NB4 (cell line): Measurements from ENCODE around the gene TSPAN15.

Experiments used
- DNase-seq: peaks from one replicate; pipeline ENCODE4 v3.0.0; 2010; ENCODE audit warnings: low read depth
- H3K4me3 ChIP-seq: one replicate; pipeline ENCODE4 v1.5.1; 2011; ENCODE audit warnings: mild to moderate bottlenecking, low read depth, low read length, moderate library complexity
- CTCF ChIP-seq: IDR thresholded peaks from one replicate; pipeline ENCODE4 v1.5.1; 2012; ENCODE audit warnings: low read depth, low read length
- MAX ChIP-seq: IDR thresholded peaks from 2 replicates; pipeline ENCODE4 v1.6.1; 2011; ENCODE audit warnings: low read depth, low read length
- MYC ChIP-seq: IDR thresholded peaks from 2 replicates; pipeline ENCODE4 v1.6.1; 2011; ENCODE audit warnings: low read depth, low read length
- POLR2A ChIP-seq: IDR thresholded peaks from 2 replicates; pipeline ENCODE4 v1.6.1; 2011; ENCODE audit warnings: mild to moderate bottlenecking; ENCODE audit not compliant: insufficient read length; ENCODE audit errors: extremely low read depth

Gene TSPAN15

GRCh38 chr10:69451209-69451783 lies at the start of gene TSPAN15:
Gene TSPAN15, plus strand, starts transcription at chr10:69451465. Its CDS starts 130 bp downstream, at chr10:69451595.
- no peak for TF ChIP-seq MYC
- no peak for TF ChIP-seq POLR2A
- TF ChIP-seq MAX: no peak
- no peak for TF ChIP-seq CTCF
- no peak within 1 kb of the TSS for H3K4me3 ChIP-seq
- DNase-seq: peak; percentile 66

- TF ChIP-seq POLR2A (no peak), MAX (no peak), CTCF (no peak), MYC (no peak)
- H3K4me3 ChIP-seq: no peak overlapping the region
- no peak for DNase-seq
Measured at GRCh38 chr10:69402386-69402785, 48.9 kb upstream of the TSPAN15 start.

GRCh38 chr10:69403066-69403465 lies 48.2 kb upstream of the TSPAN15 start:
- no peak overlapping the region for H3K4me3 ChIP-seq
- DNase-seq: no peak
- TF ChIP-seq CTCF (no peak), MYC (no peak), MAX (no peak), POLR2A (no peak)

GRCh38 chr10:69403519-69403918 lies 47.7 kb upstream of the TSPAN15 start:
- DNase-seq: no peak
- TF ChIP-seq POLR2A (no peak), CTCF (no peak), MYC (no peak), MAX (no peak)
- H3K4me3 ChIP-seq: no peak overlapping the region

GRCh38 chr10:69404786-69405185 lies 46.5 kb upstream of the TSPAN15 start:
- H3K4me3 ChIP-seq: no peak overlapping the region
- TF ChIP-seq CTCF (no peak), MAX (no peak), POLR2A (no peak), MYC (no peak)
- no peak for DNase-seq

- TF ChIP-seq POLR2A: no peak
- no peak for TF ChIP-seq MAX
- TF ChIP-seq MYC: no peak
- no peak for TF ChIP-seq CTCF
- no peak for DNase-seq
- no peak overlapping the region for H3K4me3 ChIP-seq
Measured at GRCh38 chr10:69405221-69405620, 46.0 kb upstream of the TSPAN15 start.
